HuH-7.5 (cell line): Measurements from ENCODE around the gene STX1A.

Experiments
- DNase-seq: peaks from one replicate; pipeline ENCODE4 v3.0.0; 2011; ENCODE audit warnings: low spot score

The STX1A gene

GRCh38 chr7:73706126-73707044, 13.1 kb downstream of the STX1A start:
- DNase-seq: no peak

- no peak for DNase-seq
Measured at GRCh38 chr7:73705551-73705920, 13.9 kb downstream of the STX1A start.

GRCh38 chr7:73704640-73705550, 14.6 kb downstream of the STX1A start:
- no peak for DNase-seq

- no peak for DNase-seq
Measured at GRCh38 chr7:73703757-73704639, 15.5 kb downstream of the STX1A start.

- DNase-seq: no peak
Measured at GRCh38 chr7:73703225-73703624, 16.2 kb downstream of the STX1A start.

GRCh38 chr7:73702665-73703064, 16.8 kb downstream of the STX1A start:
- no peak for DNase-seq

- DNase-seq: no peak
Measured at GRCh38 chr7:73702226-73702625, 17.2 kb downstream of the STX1A start.

GRCh38 chr7:73701357-73701995, 18.0 kb downstream of the STX1A start:
- peak; percentile 80 for DNase-seq

- no peak for DNase-seq
Measured at GRCh38 chr7:73700581-73701134, 18.8 kb downstream of the STX1A start.

- no peak for DNase-seq
Measured at GRCh38 chr7:73700069-73700423, 19.4 kb downstream of the STX1A start.

GRCh38 chr7:73699370-73700068, 19.9 kb downstream of the STX1A start:
- DNase-seq: no peak

- no peak for DNase-seq
Measured at GRCh38 chr7:73698410-73698809, 21.1 kb downstream of the STX1A start.

GRCh38 chr7:73696372-73696771, 23.1 kb downstream of the STX1A start:
- no peak for DNase-seq

GRCh38 chr7:73690646-73691045, 28.8 kb downstream of the STX1A start:
- DNase-seq: no peak

- no peak for DNase-seq
Measured at GRCh38 chr7:73688288-73688687, 31.2 kb downstream of the STX1A start.

GRCh38 chr7:73685311-73685710, 34.2 kb downstream of the STX1A start:
- DNase-seq: no peak

- DNase-seq: no peak
Measured at GRCh38 chr7:73683788-73684693, 35.4 kb downstream of the STX1A start.

GRCh38 chr7:73683056-73683787, 36.2 kb downstream of the STX1A start, which contains the start of the genes BUD23 and DNAJC30:
Gene BUD23, plus strand, starts transcription at chr7:73683597. Its CDS starts 29 bp downstream, at chr7:73683626.
Gene DNAJC30, minus strand, starts transcription at chr7:73683453. Its CDS starts 30 bp downstream, at chr7:73683423.
- peak; percentile 94 for DNase-seq

- no peak for DNase-seq
Measured at GRCh38 chr7:73682745-73683055, 36.8 kb downstream of the STX1A start.
